HG03571 (cell line): ENCODE measurements around the gene ELP5.

Source experiments
- ATAC-seq: cut with Tn5 transposase; IDR thresholded peaks from one replicate; pipeline ENCODE4 v1.9.1; 2021; ENCODE audit not compliant: unreplicated experiment

ELP5 gene

GRCh38 chr17:7252176-7253043 is at the start of gene ELP5:
Gene ELP5, plus strand, starts transcription at chr17:7252215. Its CDS starts 336 bp downstream, at chr17:7252551.
- peak; percentile 45 for ATAC-seq

DNA sequence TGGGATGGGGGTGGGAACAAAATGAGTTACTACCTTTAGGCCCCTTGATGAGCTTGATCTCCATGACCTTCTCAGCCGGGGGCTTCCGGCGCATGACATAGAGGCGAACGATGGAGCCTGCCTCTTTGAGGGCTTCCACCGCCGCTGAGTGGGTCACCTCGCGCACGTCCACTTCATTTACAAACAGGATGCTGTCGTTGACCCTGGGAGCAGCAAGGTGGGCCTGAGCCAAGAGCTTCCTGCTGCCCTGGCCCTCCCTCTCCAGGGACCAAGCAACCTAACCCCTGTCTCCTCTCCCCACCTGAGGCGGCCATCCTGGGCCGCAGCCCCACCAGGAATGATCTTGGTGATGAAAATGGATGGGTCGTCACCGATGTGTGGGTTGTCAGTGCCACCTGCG is 48.6 kb upstream of the ELP5 start:
- no peak for ATAC-seq

GRCh38 chr17:7204336-7204735 is 47.7 kb upstream of the ELP5 start:
- no peak for ATAC-seq

DNA sequence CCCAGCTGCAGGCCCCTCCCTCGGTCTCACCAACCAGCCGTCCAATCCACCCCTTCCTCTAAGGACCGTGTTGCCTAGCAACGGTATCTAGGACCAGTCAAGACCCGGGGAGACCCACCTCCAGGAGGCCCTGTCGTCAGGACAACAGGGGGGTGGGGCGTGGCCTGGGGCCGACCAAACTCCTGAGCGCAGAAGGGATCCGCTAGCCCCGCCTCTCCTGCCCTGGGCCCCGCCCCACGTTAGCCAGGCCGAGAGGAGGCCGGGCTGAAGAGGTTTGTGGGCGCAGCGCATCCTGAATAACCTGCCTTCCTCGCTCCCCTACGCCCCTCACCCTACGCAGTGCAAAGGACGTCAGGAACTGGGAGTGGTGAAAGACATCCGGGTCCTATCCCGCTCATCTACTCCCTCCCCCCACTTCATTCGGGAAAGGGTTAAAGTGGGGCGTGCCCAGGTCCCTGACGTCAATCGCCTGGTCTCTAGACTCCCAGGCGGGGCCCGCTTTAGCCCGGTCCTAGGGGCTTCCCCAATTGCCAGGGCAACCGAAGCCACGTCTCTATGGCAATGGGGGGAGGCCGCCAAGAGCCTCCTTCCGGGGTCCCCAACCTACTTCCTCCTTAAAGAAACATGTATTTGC is 47.1 kb upstream of the ELP5 start:
- ATAC-seq, result peak; percentile 82

DNA sequence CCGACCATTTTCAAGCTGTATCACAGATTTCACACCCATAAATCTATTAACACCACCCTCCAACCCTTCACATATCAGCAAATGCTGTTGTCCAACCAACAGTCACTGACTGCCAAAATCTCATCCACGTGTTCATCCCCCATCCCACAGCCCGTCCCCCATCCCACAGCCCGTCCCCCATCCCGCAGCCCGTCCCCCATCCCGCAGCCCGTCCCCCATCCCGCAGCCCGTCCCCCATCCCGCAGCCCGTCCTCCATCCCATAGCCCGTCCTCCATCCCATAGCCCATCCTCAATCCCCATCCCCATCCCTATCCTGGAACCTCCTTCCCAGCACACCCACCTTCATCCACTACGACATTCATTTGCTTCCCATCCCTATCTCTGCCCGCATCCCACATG is 46.5 kb upstream of the ELP5 start:
- no peak for ATAC-seq

DNA sequence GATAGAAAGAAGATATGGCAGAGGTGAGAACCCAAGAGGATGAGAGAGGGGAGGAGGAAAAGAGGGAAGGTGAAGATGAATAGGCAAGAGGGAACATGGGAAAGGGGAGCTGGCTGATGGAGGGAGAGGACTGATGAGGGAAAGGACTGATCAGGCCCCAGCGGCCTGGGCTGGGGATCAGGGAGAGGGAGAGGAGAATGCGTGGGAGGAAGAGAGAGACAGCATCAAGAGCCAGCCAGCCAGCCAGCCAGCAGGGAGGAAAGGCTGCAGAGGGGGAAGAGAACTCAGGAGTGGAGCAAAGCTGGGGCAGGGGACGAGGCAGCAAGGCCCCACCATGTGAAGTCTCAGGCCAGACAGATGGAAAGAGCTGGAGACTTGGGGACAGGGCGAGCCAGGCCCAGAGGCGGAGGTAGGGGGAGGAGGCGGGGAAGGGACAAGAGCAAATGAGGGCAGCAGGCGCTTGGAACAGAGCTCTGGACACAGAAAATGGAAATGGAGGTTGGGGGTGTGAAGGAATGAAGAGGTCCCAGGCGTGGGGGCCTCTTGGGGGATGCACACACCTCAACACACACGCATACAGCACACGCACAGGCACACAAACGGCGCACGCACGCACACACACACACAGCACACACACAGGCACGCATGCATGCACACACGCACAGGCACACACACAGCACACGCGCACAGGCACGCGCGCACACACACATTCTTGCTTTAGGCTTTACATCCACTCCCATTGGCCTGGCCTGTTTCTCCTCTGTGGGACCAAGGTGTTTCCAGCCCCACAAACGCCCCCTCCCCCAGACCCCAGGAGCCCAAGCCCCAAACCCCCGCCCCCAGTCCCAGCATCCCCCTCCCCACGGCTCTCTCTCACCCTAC is 44.7 kb upstream of the ELP5 start:
- ATAC-seq, result no peak

- no peak for ATAC-seq
Observed at GRCh38 chr17:7208027-7208571, 43.9 kb upstream of the ELP5 start.

- no peak for ATAC-seq
Observed at GRCh38 chr17:7208754-7209460, 43.1 kb upstream of the ELP5 start.

DNA sequence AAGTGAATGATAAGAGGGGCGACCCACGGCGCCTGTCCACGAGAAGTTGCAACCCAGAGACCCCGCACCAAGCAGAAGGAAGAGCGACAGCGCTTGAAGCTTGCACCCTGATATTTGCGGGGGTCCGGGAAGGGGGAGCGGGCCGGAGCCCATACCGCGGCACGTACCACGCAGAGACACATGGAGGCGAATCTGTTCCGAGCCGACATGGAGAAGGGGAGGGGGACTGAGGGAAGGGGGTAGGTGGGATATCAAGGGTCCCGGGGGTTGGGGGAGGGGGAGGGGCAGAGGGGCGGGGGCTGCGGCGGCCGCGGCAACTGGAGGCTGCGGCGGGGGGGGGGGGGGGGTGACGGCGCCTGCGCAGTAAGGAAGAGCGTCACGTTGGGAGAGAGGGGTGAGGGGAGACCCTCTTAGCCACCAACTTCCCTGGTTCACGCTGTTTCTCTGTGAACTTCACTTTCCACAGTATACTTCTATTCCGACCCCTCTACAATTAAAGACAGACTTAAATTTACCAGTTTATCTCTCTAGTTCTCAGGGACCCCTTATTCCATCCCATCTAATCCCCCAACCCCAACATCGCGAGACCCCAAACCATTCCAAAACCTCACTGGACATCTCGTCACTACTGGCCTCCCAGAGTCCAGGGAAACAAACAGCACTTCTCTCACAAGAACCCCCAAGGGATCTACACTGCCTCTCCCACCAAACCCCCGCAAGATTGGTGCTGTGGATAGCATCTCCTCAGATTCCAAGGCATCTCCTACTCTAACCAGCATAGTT is 40.3 kb upstream of the ELP5 start:
- no peak for ATAC-seq

DNA sequence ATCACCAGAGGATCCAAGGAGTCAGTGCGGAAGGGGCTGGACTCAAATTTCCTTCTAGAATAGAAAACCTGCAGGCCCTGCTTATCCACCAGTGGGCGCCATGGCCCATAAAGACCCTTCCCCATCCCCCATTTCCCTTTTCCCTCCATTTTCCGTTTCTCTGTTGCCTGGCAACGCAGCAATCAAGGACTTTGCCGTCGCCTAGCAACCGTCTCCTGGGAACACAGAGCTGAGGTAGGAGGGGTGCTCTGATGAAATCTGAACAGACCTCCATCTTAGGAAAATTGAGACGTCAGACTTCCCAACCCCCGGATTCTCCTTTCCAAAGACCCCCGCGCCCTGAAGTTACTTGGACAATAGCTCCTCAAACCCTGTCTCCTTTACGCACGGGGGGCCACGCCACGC is 38.1 kb upstream of the ELP5 start:
- ATAC-seq, result no peak

GRCh38 chr17:7214300-7215135 is 37.5 kb upstream of the ELP5 start:
- ATAC-seq, result peak; percentile 70

- no peak for ATAC-seq
Observed at GRCh38 chr17:7215136-7215638, 36.8 kb upstream of the ELP5 start.

DNA sequence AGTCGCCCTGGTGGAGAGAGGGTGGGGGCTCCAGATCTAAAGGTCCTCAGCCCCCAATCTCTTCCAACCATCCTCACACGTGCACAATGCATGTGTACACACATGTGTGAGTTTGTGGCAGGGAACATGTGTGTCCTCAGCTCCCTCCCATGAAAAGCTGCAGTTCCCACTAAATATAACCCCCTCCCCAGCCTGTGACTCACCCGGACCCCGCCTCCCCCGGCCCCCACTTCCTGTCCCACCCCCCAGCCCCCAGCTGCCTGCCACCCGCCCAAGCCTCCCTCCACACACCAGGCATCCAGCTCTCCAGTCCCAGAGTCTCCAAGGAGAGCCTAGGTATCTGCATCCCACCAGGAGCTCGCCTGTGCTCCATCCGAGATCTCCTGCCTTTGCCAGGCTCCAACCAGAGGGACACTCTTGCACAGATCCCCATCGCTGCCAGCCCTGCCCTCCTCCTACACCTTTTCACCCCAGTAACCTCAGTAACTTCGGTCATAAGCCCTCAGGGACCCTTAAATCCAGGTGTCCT is 36.3 kb upstream of the ELP5 start:
- ATAC-seq, result no peak

GRCh38 chr17:7216242-7217112 is 35.5 kb upstream of the ELP5 start:
- ATAC-seq, result no peak

- ATAC-seq, result no peak
Observed at GRCh38 chr17:7217113-7217987, 34.7 kb upstream of the ELP5 start.

DNA sequence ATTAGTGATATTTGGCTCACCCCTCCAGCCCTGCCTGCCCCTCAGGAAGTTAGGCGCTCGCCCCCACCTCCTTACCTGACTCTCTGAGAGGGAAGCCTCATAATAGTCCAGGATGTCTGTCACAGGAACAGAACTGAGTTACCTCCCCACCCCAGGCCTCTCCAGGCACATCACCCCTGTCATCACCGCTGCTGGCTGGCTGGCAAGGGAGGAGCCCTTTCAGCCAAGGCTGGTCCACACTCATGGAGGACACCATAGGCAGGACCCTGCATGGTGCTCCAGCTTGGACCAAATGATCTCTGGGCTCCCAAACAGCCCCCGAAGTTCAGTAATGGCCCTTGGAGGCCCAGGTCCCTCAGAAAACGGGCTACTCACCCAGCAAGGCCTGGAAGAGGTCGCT is 33.8 kb upstream of the ELP5 start:
- ATAC-seq, result no peak

- ATAC-seq, result no peak
Observed at GRCh38 chr17:7218758-7219157, 33.3 kb upstream of the ELP5 start.
